Smooth muscle cell (in vitro differentiated cells): ENCODE data around the gene PHOSPHO2. TPM values are rescaled to one million over a fixed set of nuclear protein-coding genes. Genes with fewer than 3 reads are reported as not detected.

Source experiments
- DNase-seq: peaks from one replicate; lab custom pipeline; 2025; ENCODE audit not compliant: unreplicated experiment; lab: John Stamatoyannopoulos, UW
- H2AFZ ChIP-seq: fragments of 200-600 bp; sonication (generic); 2 replicates; pipeline ENCODE4 v1.6.0; 2016; ENCODE audit warnings: antibody characterized with exemption, low read depth, mild to moderate bottlenecking
- H3F3A ChIP-seq: fragments of 200-600 bp; sonication (generic); 2 replicates; pipeline ENCODE4 v1.6.0; 2017; ENCODE audit warnings: antibody characterized with exemption, low read depth
- H3K27ac ChIP-seq: fragments of 200-600 bp; sonication (generic); 2 replicates; pipeline ENCODE4 v1.5.1; 2016; ENCODE audit warnings: low read depth, mild to moderate bottlenecking
- H3K27me3 ChIP-seq: fragments of 200-600 bp; sonication (generic); 2 replicates; pipeline ENCODE4 v1.6.1; 2016; ENCODE audit warnings: low read depth, mild to moderate bottlenecking
- H3K36me3 ChIP-seq: fragments of 200-600 bp; sonication (generic); 2 replicates; pipeline ENCODE4 v1.5.1; 2016; ENCODE audit warnings: low read depth
- H3K4me1 ChIP-seq: fragments of 200-600 bp; sonication (generic); 2 replicates; pipeline ENCODE4 v1.5.1; 2016; ENCODE audit warnings: low read depth
- H3K4me2 ChIP-seq: fragments of 200-600 bp; sonication (generic); 2 replicates; pipeline ENCODE4 v1.6.0; 2016; ENCODE audit warnings: mild to moderate bottlenecking
- H3K4me3 ChIP-seq: fragments of 200-600 bp; sonication (generic); 2 replicates; pipeline ENCODE4 v1.5.1; 2016; ENCODE audit warnings: mild to moderate bottlenecking
- H3K79me2 ChIP-seq: fragments of 200-600 bp; sonication (generic); 2 replicates; pipeline ENCODE4 v1.6.0; 2016; ENCODE audit warnings: low read depth, mild to moderate bottlenecking
- H3K9ac ChIP-seq: fragments of 200-600 bp; sonication (generic); 2 replicates; pipeline ENCODE4 v1.6.0; 2016; ENCODE audit warnings: low read depth
- H3K9me3 ChIP-seq: fragments of 200-600 bp; sonication (generic); replicated peaks from 2 replicates; pipeline ENCODE4 v1.5.1; 2016; ENCODE audit warnings: low read depth
- H4K20me1 ChIP-seq: fragments of 200-600 bp; sonication (generic); 2 replicates; pipeline ENCODE4 v1.6.0; 2016; ENCODE audit warnings: low read depth
- CTCF ChIP-seq: fragments of 200-600 bp; sonication (generic); IDR thresholded peaks from 2 replicates; pipeline ENCODE4 v1.5.1; 2017; ENCODE audit warnings: borderline replicate concordance, mild to moderate bottlenecking, antibody characterized with exemption; ENCODE audit not compliant: insufficient read depth, poor library complexity, severe bottlenecking
- WGBS: methylation state at CpG from one replicate; pipeline ENCODE4 v1.1.7; 2016; ENCODE audit warnings: low lambda C conversion rate; 5-methylcytosine and 5-hydroxymethylcytosine counted together
- polyA plus RNA-seq: library from polyadenylated mRNA; unstranded; fragments of >200 nt; fragmentation: Nextera tagmentation; extraction: Ambion mirVana; gene quantifications from 2 replicates; pipeline ENCODE4 v1.2.1, GENCODE V29; 2016
- total RNA-seq: library from RNA; depleted of rRNA; stranded (reverse); fragments of >200 nt; gene quantifications from 2 replicates; pipeline ENCODE4 v1.2.3, GENCODE V29; 2014

Gene PHOSPHO2
- total and polyA plus RNA-seq, 2 experiments from 2014 or later, result 0.45 to 0.74 TPM

DNA sequence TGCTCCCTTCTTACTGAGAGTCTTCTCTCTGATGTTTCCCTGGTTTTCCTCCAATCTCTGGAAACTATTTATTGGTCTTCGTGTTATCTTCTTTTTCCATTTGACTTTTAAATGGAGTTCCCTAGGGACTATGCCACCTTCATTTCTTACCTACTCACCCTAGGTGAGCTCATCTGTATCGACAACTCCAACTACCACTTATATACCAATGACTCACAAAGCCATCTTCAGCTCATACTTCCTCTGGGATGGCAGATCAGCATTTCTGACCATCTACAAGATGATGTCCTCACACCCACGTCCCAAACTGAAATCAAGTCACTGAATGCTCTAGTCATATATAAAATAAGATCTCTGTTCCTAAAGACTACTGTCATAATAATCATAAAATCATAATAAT, 40.6 kb upstream of the PHOSPHO2 start:
- Histone ChIP-seq H3K27me3 (peaks cover 9% of the 10 kb centered on the region), H2AFZ (no peak overlapping the region), H3F3A (no peaks in the 10 kb centered on the region), H4K20me1 (no peaks in the 10 kb centered on the region), H3K36me3 (no peaks in the 10 kb centered on the region), H3K79me2 (no peaks in the 10 kb centered on the region), H3K9me3 (no peaks in the 10 kb centered on the region), H3K4me1 (no peaks in the 10 kb centered on the region), H3K27ac (no peak overlapping the region), H3K4me3 (no peak overlapping the region), H3K4me2 (no peak overlapping the region), H3K9ac (no peak overlapping the region)
- 65% methylated on average over 3 of the region's 3 CpGs for WGBS
- TF ChIP-seq CTCF, result no peak
- no peak for DNase-seq

DNA sequence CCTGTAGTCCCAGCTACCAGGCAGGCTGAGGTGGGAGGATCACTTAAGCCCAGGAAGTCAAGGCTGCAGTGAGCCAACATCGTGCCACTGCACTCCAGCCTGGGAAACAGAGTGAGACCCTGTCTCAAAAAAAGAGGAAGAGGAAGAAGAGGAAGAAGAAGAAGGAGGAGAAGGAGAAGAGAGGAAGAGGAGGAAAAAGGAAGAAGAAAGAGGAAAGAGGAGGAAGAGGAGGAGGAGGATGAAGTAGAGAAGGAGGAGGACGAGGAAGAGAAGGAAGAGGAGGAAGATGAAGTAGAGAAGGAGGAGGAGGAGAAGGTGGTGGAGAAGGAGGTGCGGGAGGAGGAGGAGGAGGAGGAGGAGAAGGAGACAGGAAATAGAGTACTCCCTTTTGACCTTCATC, 38.1 kb upstream of the PHOSPHO2 start:
- H3K4me2 ChIP-seq, result no peak overlapping the region
- no peaks in the 10 kb centered on the region for H4K20me1 ChIP-seq
- H3K4me1 ChIP-seq, result no peaks in the 10 kb centered on the region
- no peak overlapping the region for H3K4me3 ChIP-seq
- H3K9me3 ChIP-seq, result no peaks in the 10 kb centered on the region
- no peaks in the 10 kb centered on the region for H3K79me2 ChIP-seq
- no peak overlapping the region for H2AFZ ChIP-seq
- DNase-seq, result no peak
- H3F3A ChIP-seq, result no peaks in the 10 kb centered on the region
- TF ChIP-seq CTCF, result no peak
- peaks cover 9% of the 10 kb centered on the region for H3K27me3 ChIP-seq
- no peaks in the 10 kb centered on the region for H3K36me3 ChIP-seq
- no peak overlapping the region for H3K9ac ChIP-seq
- 58% methylated on average over 3 of the region's 3 CpGs for WGBS
- no peak overlapping the region for H3K27ac ChIP-seq

- no peak for TF ChIP-seq CTCF
- no peaks in the 10 kb centered on the region for H3K36me3 ChIP-seq
- no peaks in the 10 kb centered on the region for H3K9me3 ChIP-seq
- no peaks in the 10 kb centered on the region for H3K4me1 ChIP-seq
- H3K27ac ChIP-seq, result no peak overlapping the region
- DNase-seq, result no peak
- H2AFZ ChIP-seq, result no peak overlapping the region
- H3K27me3 ChIP-seq, result peaks cover 5% of the 10 kb centered on the region
- H3K4me2 ChIP-seq, result no peak overlapping the region
- WGBS, result 93% methylated on average over 1 of the region's 1 CpG
- H4K20me1 ChIP-seq, result no peaks in the 10 kb centered on the region
- no peaks in the 10 kb centered on the region for H3K79me2 ChIP-seq
- no peak overlapping the region for H3K4me3 ChIP-seq
- H3F3A ChIP-seq, result no peaks in the 10 kb centered on the region
- H3K9ac ChIP-seq, result no peak overlapping the region
Observed at GRCh38 chr2:169658877-169659276, 35.4 kb upstream of the PHOSPHO2 start.

DNA sequence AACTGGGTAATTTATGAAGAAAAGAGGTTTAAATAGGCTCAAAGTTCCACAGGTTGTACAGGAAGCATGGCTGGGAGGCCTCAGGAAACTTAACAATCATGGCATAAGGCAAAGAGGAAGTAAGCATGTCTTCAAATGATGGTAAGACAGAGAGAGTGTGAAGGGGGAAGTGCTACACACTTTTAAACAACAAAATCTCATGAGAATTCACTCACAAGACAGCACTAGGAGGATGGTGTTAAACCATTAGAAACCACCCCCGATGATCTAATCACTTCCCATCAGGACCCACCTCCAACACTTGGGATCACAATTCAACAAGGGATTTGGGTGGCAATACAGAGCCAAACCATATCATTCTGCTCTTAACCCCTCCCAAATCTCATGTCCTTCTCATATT, 34.9 kb upstream of the PHOSPHO2 start:
- TF ChIP-seq CTCF, result no peak
- no peaks in the 10 kb centered on the region for H3K4me1 ChIP-seq
- no peaks in the 10 kb centered on the region for H3K79me2 ChIP-seq
- H3F3A ChIP-seq, result no peaks in the 10 kb centered on the region
- H2AFZ ChIP-seq, result no peak overlapping the region
- H3K9ac ChIP-seq, result no peak overlapping the region
- peaks cover 5% of the 10 kb centered on the region for H3K27me3 ChIP-seq
- no peak overlapping the region for H3K27ac ChIP-seq
- H3K36me3 ChIP-seq, result no peaks in the 10 kb centered on the region
- H3K4me3 ChIP-seq, result no peak overlapping the region
- H3K4me2 ChIP-seq, result no peak overlapping the region
- no peaks in the 10 kb centered on the region for H4K20me1 ChIP-seq
- DNase-seq, result no peak
- WGBS, result 86% methylated on average over 1 of the region's 1 CpG
- no peaks in the 10 kb centered on the region for H3K9me3 ChIP-seq
